ENCODE results near the gene ESR1.
"Not testable (repeated sequence)": the region's sequence is repeated elsewhere in the genome, so short reads cannot be mapped to it uniquely, and the experiment has no call there.

The ESR1 gene

DNA sequence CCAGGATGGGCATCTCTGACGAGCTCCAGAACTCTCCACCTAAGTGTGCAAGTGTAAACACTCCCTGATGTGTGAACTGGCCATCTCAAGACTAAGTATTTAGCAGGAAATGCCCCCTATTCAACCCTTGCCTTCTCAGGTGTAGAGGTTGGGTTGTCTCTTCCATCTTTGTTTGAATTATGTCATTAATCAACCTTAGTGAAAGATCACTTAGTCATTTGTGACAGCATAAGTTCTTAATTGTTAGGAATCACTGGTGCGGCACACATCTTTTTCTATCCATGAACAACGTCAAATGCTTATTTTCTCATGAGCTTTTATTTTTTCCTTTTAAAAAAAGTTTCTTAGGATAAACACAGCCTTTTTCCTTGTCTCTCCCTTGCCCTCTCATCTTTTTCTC is 151.6 kb downstream of the ESR1 start:
- Mint-ChIP-seq H3K27ac (no peak overlapping the region), H3K4me1 (ENCODE audit: low read depth) (peaks cover 11% of the 10 kb centered on the region), H3K27me3 (peaks cover 2% of the 10 kb centered on the region), H3K9me3 (ENCODE audit: low read depth) (peaks cover 6% of the 10 kb centered on the region), H3K36me3 (no peaks in the 10 kb centered on the region), H3K4me3 (no peak overlapping the region)

DNA sequence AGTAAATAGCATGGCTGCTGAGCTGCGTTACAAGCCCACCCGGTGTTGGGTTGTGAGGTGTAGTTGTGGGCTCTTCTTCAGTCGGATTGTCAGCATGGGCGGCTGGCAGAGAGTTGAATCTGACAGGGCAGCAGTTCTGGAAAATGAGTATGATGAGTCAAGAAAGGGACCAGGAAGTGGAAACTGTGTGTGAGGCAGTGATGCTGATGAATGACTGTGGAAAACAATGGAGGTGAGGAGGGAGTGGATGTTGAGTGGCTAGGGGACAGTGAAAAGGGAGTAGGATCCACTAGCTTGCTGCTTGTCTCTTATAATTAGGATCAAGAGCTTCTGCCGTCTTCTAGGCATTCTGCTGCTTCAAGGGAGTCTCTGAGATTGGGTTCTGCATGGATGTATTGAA is 154.3 kb downstream of the ESR1 start:
- Mint-ChIP-seq H3K27me3 (peaks cover 7% of the 10 kb centered on the region), H3K4me3 (no peak overlapping the region), H3K4me1 (ENCODE audit: low read depth) (peaks cover 11% of the 10 kb centered on the region), H3K9me3 (ENCODE audit: low read depth) (peaks cover 6% of the 10 kb centered on the region), H3K36me3 (no peaks in the 10 kb centered on the region), H3K27ac (no peak overlapping the region)

DNA sequence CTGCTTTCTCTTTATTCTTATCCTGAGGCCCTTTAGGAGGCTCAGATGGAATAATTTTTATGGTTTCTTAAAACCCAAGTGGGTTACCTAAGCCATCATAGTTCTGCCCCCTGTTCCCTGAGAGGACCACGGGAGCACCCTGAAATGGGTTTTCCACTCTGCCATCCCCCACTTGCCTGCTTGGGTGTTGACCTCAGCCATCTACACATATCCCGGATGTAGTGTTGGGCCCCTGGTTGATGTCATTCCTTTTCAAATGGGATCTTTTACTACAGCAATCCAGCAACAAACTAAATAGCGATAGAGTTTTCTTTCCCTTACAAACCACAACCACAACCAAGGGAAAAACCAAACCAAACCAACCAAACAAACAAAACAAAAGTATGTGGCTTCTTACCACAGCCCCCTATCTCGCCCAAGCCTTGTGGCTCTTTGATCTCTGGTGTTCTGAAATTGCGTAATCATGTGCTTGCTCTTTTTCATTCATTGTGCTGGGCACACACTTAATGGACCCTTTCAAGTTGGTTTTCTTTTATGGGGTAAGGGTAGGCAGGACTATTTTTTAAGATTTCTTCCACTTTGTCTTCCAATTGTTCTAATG is 154.9 kb downstream of the ESR1 start:
- H3K9me3 Mint-ChIP-seq (ENCODE audit: low read depth) = peaks cover 6% of the 10 kb centered on the region
- H3K27me3 Mint-ChIP-seq = peaks cover 13% of the 10 kb centered on the region
- H3K36me3 Mint-ChIP-seq = no peaks in the 10 kb centered on the region
- no peak overlapping the region for H3K4me3 Mint-ChIP-seq
- H3K27ac Mint-ChIP-seq = no peak overlapping the region
- peaks cover 11% of the 10 kb centered on the region for H3K4me1 Mint-ChIP-seq (ENCODE audit: low read depth)

DNA sequence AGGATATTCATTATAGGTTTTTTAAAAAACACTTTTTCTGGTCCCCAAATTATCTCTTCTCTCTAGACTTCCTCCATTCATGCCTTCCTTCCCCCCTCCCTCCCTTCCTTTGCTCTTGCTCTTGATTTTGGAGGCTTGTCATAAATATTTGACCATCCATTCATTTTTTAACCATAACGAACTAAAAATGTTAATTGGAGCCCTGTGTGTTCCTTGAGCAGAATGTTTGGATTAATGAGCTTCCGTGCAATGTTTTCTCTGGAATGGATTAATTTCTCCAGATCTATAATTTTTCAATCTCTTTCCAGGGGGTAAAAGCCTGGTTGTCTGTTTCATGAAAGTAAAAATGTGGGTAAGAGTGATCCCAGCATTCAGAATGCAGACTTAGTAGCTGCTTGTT is 155.5 kb downstream of the ESR1 start:
- H3K27me3 Mint-ChIP-seq = peaks cover 16% of the 10 kb centered on the region
- no peak overlapping the region for H3K4me3 Mint-ChIP-seq

DNA sequence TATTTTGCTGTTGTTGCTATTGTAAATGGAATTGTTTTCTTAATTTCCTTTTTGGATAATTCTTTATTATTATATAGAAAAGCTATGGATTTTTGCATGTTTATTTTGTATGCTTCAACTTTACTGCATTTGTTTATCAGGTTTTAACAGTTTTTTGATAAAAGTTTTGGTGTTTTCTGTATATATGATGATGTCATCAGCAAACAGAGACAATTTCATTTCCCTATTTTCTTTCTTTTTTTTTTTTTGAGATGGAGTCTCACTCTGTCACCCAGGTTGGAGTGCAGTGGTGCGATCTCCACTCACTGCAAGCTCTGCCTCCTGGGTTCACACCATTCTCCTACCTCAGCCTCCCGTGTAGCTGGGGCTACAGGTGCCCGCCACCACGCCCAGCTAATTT is 156.9 kb downstream of the ESR1 start:
- not testable (repeated sequence) for H3K9me3 Mint-ChIP-seq (ENCODE audit: low read depth); H3K4me3 Mint-ChIP-seq; H3K36me3 Mint-ChIP-seq; H3K27ac Mint-ChIP-seq
- H3K4me1 Mint-ChIP-seq (ENCODE audit: low read depth) = peaks cover 11% of the 10 kb centered on the region
- H3K27me3 Mint-ChIP-seq = peaks cover 18% of the 10 kb centered on the region

More for the DNA sequence above, 155.5 kb downstream of the ESR1 start:
- H3K36me3 Mint-ChIP-seq = no peaks in the 10 kb centered on the region
- H3K27ac Mint-ChIP-seq = no peak overlapping the region
- H3K4me1 Mint-ChIP-seq (ENCODE audit: low read depth) = peaks cover 11% of the 10 kb centered on the region
- peaks cover 6% of the 10 kb centered on the region for H3K9me3 Mint-ChIP-seq (ENCODE audit: low read depth)

DNA sequence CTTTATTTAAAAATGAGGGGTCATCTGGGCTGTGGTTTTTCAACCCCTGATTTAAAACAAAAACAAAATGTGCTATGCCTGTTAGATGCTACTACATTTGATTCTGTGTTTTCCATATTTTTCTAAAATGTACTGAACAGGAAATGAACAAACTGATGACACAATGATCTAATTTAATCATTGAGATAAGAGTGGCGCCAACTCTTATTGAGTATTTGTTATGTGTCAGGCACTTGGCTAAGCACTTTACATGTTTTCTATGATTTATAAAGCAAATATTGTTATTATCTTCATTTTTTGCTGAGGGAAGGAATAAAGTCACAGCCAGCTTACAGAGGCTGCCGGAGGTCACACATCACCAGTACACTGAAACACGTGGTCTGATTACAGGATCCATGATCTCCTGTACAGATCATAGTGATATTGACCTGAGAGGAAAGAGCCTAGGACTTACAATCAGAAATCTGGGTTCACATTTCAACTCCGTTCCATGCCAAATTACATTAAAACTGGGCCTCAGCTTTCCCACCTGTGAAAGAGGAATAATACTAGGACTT is 166.7 kb downstream of the ESR1 start:
- Mint-ChIP-seq H3K9me3 (ENCODE audit: low read depth) (no peaks in the 10 kb centered on the region), H3K36me3 (no peaks in the 10 kb centered on the region), H3K27me3 (peaks cover 9% of the 10 kb centered on the region), H3K4me3 (no peak overlapping the region), H3K27ac (no peak overlapping the region), H3K4me1 (ENCODE audit: low read depth) (no peaks in the 10 kb centered on the region)

DNA sequence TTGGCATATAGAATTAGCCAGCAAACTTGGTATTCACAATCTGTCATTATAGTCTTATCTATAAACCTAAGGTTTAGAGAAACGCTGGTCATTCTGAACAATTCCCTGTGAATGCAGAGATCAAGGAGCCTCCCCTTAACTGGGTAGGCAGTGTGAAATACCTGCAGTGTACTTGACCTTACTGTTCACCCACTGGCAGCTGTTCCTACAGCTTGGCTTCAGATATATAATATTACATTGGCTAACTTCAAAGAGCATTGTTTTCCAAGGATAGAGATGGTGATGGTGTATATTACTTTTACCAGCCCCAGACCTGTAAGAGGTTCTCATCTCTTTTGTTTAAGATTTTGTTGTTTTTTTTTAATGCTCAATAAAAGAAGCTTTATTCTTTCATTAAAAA is 168.3 kb downstream of the ESR1 start:
- Mint-ChIP-seq H3K36me3 (no peaks in the 10 kb centered on the region), H3K4me1 (ENCODE audit: low read depth) (no peaks in the 10 kb centered on the region), H3K9me3 (ENCODE audit: low read depth) (no peaks in the 10 kb centered on the region), H3K27me3 (peaks cover 3% of the 10 kb centered on the region), H3K27ac (no peak overlapping the region), H3K4me3 (no peak overlapping the region)

DNA sequence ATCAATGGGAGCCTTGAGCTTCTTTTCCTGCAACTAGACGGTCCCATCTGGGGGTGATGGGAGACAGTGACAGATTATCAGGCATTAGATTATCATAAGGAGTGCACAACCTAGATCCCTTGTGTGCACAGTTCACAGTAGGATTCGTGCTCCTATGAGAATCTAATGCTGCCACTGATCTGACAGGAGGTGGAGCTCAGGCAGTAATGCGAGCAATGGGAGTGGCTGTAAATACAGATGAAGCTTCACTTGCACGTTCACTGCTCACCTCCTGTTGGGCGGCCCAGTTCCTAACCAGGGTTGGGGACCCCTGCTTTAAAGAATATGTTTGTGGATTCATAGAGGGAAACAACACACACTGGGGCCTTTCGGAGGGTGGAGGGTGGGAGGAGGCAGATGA is 180.7 kb downstream of the ESR1 start:
- not testable (repeated sequence) for H3K36me3 Mint-ChIP-seq; H3K4me1 Mint-ChIP-seq (ENCODE audit: low read depth); H3K4me3 Mint-ChIP-seq; H3K27ac Mint-ChIP-seq; H3K27me3 Mint-ChIP-seq; H3K9me3 Mint-ChIP-seq (ENCODE audit: low read depth)

DNA sequence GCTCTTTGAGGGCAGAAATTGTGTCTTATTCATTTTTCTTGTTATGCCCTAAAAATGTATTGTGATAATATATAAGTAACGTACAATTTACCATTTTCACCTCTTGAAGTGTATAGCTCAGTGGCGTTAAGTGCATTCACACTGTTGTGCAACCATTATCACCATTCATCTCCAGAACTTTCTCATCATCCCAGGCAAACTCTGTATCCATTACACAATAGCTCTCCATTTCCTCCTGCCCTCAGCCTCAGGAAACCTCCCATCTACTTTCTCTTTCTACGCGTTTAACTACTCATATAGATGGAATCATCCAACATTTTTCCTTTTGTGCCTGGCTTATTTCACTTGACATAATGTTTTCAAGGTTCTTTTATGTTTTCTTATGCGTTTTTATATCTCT is 184.6 kb downstream of the ESR1 start:
- H3K27ac Mint-ChIP-seq = no peak overlapping the region
- H3K9me3 Mint-ChIP-seq (ENCODE audit: low read depth) = no peaks in the 10 kb centered on the region
- peaks cover 14% of the 10 kb centered on the region for H3K27me3 Mint-ChIP-seq
- no peaks in the 10 kb centered on the region for H3K4me1 Mint-ChIP-seq (ENCODE audit: low read depth)
- no peaks in the 10 kb centered on the region for H3K36me3 Mint-ChIP-seq
- no peak overlapping the region for H3K4me3 Mint-ChIP-seq

DNA sequence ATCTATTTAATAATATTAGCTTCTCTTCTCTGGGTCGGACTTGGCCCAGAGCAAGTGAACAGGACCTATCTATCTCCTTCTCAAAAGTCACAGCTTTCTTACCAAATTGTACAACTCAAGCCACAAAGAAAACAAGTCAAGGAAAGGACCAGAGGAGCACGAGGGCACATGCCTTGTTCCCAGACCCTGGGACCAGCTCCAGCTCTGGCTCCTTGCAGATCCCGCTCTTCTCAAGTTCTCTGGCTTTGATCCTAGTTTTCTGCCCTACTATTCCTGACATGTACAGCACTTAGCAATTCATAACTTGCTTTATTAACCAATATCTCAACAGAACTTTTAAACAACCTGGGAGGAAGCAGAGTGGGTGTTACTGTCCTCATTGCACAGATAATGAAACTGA is 185.9 kb downstream of the ESR1 start:
- no peaks in the 10 kb centered on the region for H3K36me3 Mint-ChIP-seq
- no peaks in the 10 kb centered on the region for H3K9me3 Mint-ChIP-seq (ENCODE audit: low read depth)
- peaks cover 14% of the 10 kb centered on the region for H3K27me3 Mint-ChIP-seq
- no peak overlapping the region for H3K27ac Mint-ChIP-seq
- no peaks in the 10 kb centered on the region for H3K4me1 Mint-ChIP-seq (ENCODE audit: low read depth)
- H3K4me3 Mint-ChIP-seq = no peak overlapping the region

DNA sequence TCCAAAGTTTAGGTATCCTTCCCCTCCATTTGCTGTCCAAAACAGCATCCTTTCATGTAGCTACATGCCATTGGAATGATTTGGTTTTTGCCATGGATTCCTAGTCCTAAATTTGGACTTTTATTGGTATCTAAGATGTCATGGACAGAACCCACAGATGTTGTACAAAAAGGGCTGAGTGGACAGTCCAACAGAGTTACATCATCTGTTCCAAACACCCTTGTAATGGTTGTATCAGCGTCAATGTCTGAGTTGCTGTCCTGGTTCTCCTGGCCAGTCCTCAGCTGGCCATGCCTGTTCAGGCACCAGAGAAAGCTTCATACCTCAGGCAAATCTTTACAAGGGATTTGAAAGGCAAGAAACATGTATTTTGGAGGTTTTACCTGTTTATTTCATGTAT is 191.3 kb downstream of the ESR1 start:
- Mint-ChIP-seq H3K27ac (no peak overlapping the region), H3K27me3 (peaks cover 7% of the 10 kb centered on the region), H3K4me1 (ENCODE audit: low read depth) (no peaks in the 10 kb centered on the region), H3K9me3 (ENCODE audit: low read depth) (no peaks in the 10 kb centered on the region), H3K4me3 (no peak overlapping the region), H3K36me3 (no peaks in the 10 kb centered on the region)

DNA sequence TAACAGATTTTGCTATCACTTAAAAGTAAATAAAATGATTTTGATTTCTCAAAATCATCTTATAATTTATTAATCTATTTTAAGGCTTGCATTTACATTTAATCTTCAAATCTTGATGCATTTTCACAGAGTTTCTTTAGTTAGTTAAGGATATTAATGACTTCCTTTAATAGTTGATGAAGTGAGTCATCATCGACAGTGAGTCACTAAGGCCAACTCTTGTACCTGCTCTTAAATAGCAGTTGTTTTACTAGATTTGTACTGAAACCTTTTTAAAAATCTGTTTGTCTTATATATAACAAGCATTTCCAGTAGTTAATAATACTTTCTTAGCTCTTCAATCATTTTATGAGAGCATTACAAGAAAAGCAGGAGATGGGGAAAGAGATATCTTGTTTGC is 191.7 kb downstream of the ESR1 start:
- no peaks in the 10 kb centered on the region for H3K4me1 Mint-ChIP-seq (ENCODE audit: low read depth)
- H3K4me3 Mint-ChIP-seq = no peak overlapping the region
- no peaks in the 10 kb centered on the region for H3K9me3 Mint-ChIP-seq (ENCODE audit: low read depth)
- H3K27ac Mint-ChIP-seq = no peak overlapping the region
- H3K36me3 Mint-ChIP-seq = no peaks in the 10 kb centered on the region
- H3K27me3 Mint-ChIP-seq = peaks cover 7% of the 10 kb centered on the region

DNA sequence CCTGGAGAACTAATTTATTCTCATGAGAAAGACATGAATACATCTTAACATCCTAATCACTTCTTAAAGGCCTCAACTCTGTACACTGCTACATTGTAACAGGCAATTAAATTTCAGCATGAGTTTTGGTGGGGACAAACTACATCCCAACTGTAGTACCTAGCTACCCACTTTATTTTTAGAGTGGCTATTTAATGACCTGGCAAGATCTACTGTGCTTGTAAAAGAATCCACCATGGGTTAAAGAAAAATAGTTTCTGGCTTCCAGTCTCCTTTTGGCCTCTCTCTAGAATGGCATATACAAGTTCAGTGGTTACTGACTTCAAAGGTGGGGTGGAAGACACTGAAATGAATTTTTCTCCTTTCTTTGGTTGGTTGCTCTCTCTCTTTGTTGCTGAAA is 193.9 kb downstream of the ESR1 start:
- Mint-ChIP-seq H3K4me1 (ENCODE audit: low read depth) (no peaks in the 10 kb centered on the region), H3K36me3 (no peaks in the 10 kb centered on the region), H3K9me3 (ENCODE audit: low read depth) (no peaks in the 10 kb centered on the region), H3K27me3 (peaks cover under 1% of the 10 kb centered on the region), H3K27ac (no peak overlapping the region), H3K4me3 (no peak overlapping the region)

DNA sequence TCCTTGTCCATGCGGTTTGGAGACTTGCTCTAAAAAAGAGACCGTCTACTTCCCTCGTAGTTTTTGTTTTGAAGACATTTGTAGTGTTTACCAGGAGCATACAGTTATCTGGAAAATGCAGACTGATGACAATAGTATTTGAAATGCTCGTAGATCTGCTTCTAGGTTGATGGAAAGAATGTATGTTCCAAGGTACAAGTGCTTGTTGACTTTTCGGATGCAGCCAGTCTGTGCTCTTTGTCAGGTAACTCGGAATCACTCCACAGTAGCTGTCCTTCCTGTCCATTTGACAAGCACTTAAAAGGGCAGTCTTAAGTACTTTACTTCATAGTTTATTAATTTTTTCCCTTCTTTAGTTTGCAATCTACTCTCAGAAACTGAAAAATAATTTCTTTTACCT is 194.8 kb downstream of the ESR1 start:
- Mint-ChIP-seq H3K36me3 (no peaks in the 10 kb centered on the region), H3K9me3 (ENCODE audit: low read depth) (no peaks in the 10 kb centered on the region), H3K27me3 (no peaks in the 10 kb centered on the region)

DNA sequence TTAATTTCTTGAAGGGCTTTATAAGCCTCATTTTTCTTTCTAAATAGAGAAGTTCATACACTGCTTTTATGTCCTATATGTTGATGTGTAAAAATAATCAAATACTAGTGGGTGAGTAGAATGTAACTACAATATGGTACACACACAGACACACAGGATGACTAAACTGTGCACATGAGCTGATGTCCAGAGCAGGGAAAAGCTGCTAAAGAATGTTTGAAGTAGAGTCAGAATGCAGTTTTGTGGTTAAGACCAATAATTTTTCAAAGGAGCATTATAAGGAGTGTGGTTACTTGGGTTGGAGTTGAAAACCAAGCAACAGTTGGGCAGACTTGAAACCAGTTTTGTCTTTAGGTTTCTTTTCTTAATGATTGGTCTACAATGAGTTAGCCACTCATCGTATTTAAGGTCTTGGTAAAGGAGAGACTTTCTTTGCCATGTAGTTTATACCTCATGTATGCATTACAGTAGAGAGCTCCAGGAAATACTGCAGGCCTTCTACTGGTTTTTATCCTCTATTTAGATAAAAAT is 196.6 kb downstream of the ESR1 start:
- H3K27me3 Mint-ChIP-seq = no peaks in the 10 kb centered on the region
- no peak overlapping the region for H3K4me3 Mint-ChIP-seq
- no peaks in the 10 kb centered on the region for H3K36me3 Mint-ChIP-seq
- no peaks in the 10 kb centered on the region for H3K9me3 Mint-ChIP-seq (ENCODE audit: low read depth)
- H3K27ac Mint-ChIP-seq = no peak overlapping the region
- H3K4me1 Mint-ChIP-seq (ENCODE audit: low read depth) = no peaks in the 10 kb centered on the region

More for the DNA sequence above, 194.8 kb downstream of the ESR1 start:
- H3K27ac Mint-ChIP-seq = no peak overlapping the region
- H3K4me3 Mint-ChIP-seq = no peak overlapping the region
- no peaks in the 10 kb centered on the region for H3K4me1 Mint-ChIP-seq (ENCODE audit: low read depth)

DNA sequence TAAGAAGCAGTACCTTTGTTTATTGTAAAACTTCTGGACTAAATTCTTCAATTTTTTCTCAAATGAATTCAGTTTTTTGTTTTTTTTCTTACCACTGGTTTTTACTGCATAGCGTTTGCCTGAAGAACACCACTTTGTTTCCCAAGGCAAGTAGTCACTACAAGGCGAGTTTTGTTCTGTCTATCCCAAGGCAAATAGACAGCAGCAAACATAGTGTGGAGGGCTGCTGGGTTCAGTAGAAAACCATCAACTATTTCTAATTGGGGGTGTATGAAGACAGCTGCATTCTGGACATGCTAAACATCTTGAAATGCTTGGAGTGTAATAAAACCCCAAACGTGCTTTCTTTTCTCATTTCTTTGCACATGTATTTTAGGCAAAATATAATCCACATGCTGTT is 197.4 kb downstream of the ESR1 start:
- Mint-ChIP-seq H3K27me3 (no peaks in the 10 kb centered on the region), H3K9me3 (ENCODE audit: low read depth) (no peaks in the 10 kb centered on the region), H3K4me1 (ENCODE audit: low read depth) (no peaks in the 10 kb centered on the region), H3K36me3 (no peaks in the 10 kb centered on the region), H3K27ac (no peak overlapping the region), H3K4me3 (no peak overlapping the region)

Measured in activated naive CD8-positive, alpha-beta T cell (primary cell).